Small intestine (tissue), 7 donors: ENCODE results near the gene NRG2. TPM values are rescaled to one million over a fixed set of nuclear protein-coding genes. Genes with fewer than 3 reads are reported as not detected.

Source experiments
- DNase-seq, 2 donors: peaks; one replicate each; pipeline versions ENCODE4 v3.0.0 to v3.0.0-alpha.2; 2013
- FAIRE-seq: peaks from 2 replicates; lab custom pipeline; 2012; peaks lifted over from hg19 to GRCh38; lab: Jason Lieb, UNC
- H3K27ac ChIP-seq, 3 donors: one replicate each; pipeline ENCODE4 v1.5.1; 2013; ENCODE audit warnings: low read length in 2 of 3, mild to moderate bottlenecking in 2 of 3, control low read depth in 1 of 3, inconsistent platforms in 1 of 3, low read depth in 1 of 3, moderate library complexity in 1 of 3
- H3K27me3 ChIP-seq, 3 donors: one replicate each; pipeline ENCODE4 v1.6.1; 2013; ENCODE audit warnings: low read length in 3 of 3, inconsistent platforms in 1 of 3; ENCODE audit not compliant: control insufficient read depth in 3 of 3, insufficient read depth in 3 of 3
- H3K36me3 ChIP-seq, 3 donors: one replicate each; pipeline ENCODE4 v1.6.1; 2013; ENCODE audit warnings: low read length in 3 of 3, inconsistent platforms in 1 of 3, low read depth in 1 of 3, mild to moderate bottlenecking in 1 of 3, moderate library complexity in 1 of 3; ENCODE audit not compliant: control insufficient read depth in 3 of 3, insufficient read depth in 2 of 3
- H3K4me1 ChIP-seq, 3 donors: one replicate each; pipeline ENCODE4 v1.6.1; 2013; ENCODE audit warnings: low read length in 2 of 3, inconsistent platforms in 1 of 3, low read depth in 1 of 3, mild to moderate bottlenecking in 1 of 3, moderate library complexity in 1 of 3; ENCODE audit not compliant: control insufficient read depth in 3 of 3, insufficient read depth in 2 of 3
- H3K4me3 ChIP-seq, 3 donors: one replicate each; pipeline ENCODE4 v1.5.1; 2013; ENCODE audit warnings: low read length in 3 of 3, control low read depth in 1 of 3, inconsistent platforms in 1 of 3, low read depth in 1 of 3, mild to moderate bottlenecking in 1 of 3, moderate library complexity in 1 of 3
- H3K9me3 ChIP-seq, 2 donors: one replicate each; pipeline ENCODE4 v1.6.1; 2013; ENCODE audit warnings: low read depth in 1 of 2, low read length in 1 of 2; ENCODE audit not compliant: control insufficient read depth in 2 of 2, insufficient read depth in 1 of 2
- WGBS, 3 donors: extraction: QIAGEN DNeasy Blood & Tissue Kit; methylation state at CpG; one replicate each; pipeline ENCODE4 v1.1.7; 2013; 5-methylcytosine and 5-hydroxymethylcytosine counted together
- polyA plus RNA-seq, 4 donors: library from polyadenylated mRNA; stranded (reverse) in 3 of 4; unstranded in 1 of 4; fragments of 200-250 nt in 3 of 4; fragments of 120-200 nt in 1 of 4; gene quantifications; one replicate each; pipeline versions ENCODE4 v1.2.1 to v1.2.3, GENCODE V29; 2013
- donor health status: healthy with polysubstance abuse.
- donor health status: control.
- donor health status: control.
- donor health status: Bipolar disorder and iron deficiency.
- donor health status: healthy.

NRG2 gene
- polyA plus RNA-seq, 4 donors: 0.19 to 0.55 TPM; not detected in 2

GRCh38 chr5:139825690-139826089 is 217.4 kb downstream of the NRG2 start:
- Histone ChIP-seq H3K4me3 (no peak overlapping the region), H3K4me1 (no peaks in the 10 kb centered on the region), H3K27ac (no peak overlapping the region), H3K9me3 (no peaks in the 10 kb centered on the region), H3K27me3 (no peaks in the 10 kb centered on the region), H3K36me3 (no peaks in the 10 kb centered on the region)
- DNase-seq (no peak), FAIRE-seq (no peak)
- WGBS, 3 donors: 79 to 81% (median 81%) methylated on average over 7 of the region's 7 CpGs

DNA sequence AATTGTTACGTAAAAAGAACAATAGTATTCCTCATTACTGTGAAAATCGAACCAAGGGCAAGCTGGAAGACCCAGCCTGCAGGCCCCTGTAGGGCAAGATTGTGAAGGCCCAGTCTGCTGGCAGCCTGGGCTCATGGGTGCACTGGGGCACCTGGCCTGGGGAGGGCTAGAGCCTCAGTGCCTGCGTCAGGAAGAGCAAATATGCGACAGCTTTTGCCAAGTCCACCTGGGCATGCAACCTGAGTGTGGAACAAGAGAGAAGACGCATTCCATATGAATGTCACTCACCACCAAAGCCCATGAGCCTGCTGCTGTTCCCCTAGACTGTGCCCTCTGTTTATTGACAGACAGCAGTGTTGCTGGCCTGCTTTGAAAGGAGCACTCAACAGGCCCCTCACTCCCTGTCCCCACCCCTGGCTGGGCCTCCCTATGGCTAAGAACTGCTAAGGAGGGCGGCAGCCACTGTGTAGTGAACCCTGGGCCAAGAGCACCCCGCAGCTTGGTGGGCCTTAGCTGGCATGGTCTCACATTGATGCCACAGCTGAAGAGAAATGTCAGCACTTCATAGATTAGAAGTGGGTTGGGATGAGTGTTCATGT is 219.2 kb downstream of the NRG2 start:
- H3K27ac ChIP-seq: no peak overlapping the region
- no peak overlapping the region for H3K4me3 ChIP-seq
- DNase-seq (no peak), FAIRE-seq (no peak)
- peaks cover 0 to 2% (median 0%) of the 10 kb centered on the region in 3 donors for H3K27me3 ChIP-seq
- WGBS, 3 donors: 87 to 90% (median 89%) methylated on average over 7 of the region's 7 CpGs
- no peaks in the 10 kb centered on the region for H3K9me3 ChIP-seq
- no peaks in the 10 kb centered on the region for H3K36me3 ChIP-seq
- H3K4me1 ChIP-seq: no peaks in the 10 kb centered on the region

DNA sequence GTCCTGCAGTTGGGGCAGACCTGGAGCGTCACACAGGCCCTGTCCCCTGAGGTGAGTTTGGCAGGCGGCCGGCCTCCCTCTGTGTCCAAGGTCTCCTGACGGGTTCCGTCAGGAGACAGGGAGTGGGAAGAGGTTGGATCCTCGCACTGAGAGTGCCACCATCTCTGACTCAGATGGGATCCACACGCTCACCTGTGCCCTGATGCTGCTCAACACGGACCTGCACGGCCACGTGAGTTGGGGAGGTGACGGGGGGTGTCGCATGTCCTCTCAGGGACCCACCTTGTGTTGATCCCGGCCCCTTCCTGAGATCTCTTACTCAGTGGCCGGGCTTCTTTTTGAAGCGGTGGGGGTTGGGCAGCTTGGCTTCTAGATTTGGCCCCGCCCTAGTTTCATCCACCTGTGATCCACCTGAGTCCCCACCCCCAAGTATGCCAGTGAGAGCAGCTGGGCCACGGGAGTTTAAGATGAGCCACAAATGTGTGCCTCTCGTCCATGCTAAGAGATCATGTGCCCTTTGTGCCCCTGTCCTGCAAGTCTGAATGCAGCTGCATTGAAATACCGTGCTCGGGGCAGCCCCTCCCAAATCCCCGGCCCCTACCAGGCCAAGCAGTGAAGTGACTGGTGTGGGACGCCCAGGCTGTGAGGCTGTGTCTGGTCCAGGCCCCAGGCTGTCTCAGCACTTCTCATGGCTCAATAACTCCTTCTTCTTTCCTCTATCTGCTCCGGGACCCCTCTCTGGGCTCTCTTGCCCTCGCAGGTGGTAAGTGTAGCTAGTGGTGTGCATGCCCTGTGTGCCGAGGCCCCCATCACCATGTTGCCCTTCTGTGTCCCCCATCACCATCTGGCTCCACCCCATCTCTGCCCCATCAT is 220.3 kb downstream of the NRG2 start:
- H3K4me3 ChIP-seq: no peak overlapping the region
- H3K27me3 ChIP-seq: peaks cover 0 to 2% (median 0%) of the 10 kb centered on the region in 3 donors
- no peaks in the 10 kb centered on the region for H3K36me3 ChIP-seq
- H3K4me1 ChIP-seq: no peaks in the 10 kb centered on the region
- WGBS, 3 donors: 74 to 83% (median 81%) methylated on average over 24 to 25 of the region's 25 CpGs
- H3K27ac ChIP-seq: no peak overlapping the region
- H3K9me3 ChIP-seq: no peaks in the 10 kb centered on the region
- no peak for DNase-seq
- no peak for FAIRE-seq

DNA sequence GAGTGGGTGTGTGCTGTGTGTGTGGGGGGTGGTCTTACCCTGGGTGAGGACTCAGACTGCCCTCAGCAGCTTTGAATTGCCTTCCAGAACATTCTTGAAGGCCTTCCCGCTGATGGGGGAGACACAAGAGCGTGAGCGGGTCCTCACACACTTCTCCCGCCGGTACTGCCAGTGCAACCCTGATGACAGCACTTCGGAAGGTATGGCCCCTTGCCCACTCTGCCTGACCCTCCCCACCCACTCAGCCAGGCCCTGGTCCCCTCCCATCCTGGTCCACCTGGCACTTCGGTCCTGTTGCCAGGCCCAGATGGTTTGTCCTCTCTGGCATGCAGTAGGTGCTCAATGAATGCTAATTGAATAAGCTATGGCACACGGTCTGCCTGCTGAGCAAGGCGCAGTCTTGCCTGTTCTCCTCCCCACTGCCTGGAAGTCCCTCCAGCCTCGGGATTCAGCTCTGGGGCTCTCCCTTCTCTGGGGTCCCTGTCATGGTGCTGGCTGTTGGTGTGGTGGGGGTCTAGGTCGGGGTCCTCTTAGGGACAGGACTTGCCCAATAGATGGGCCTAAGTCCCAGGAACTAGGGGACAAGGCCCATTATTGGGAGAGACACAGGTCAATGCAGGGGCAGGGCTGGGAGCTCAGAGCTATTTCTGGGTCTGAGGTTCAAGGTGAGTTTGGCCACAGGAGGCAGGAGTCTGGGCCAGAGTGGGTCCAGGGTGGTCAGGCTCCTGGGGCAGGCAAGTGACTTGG is 221.1 kb downstream of the NRG2 start:
- WGBS, 3 donors: 85 to 89% (median 88%) methylated on average over 11 of the region's 11 CpGs
- FAIRE-seq (no peak), DNase-seq (no peak)
- Histone ChIP-seq H3K4me3 (no peak overlapping the region), H3K4me1 (no peaks in the 10 kb centered on the region), H3K9me3 (no peaks in the 10 kb centered on the region), H3K27ac (no peak overlapping the region), H3K27me3 (peaks cover 0 to 2% (median 0%) of the 10 kb centered on the region in 3 donors), H3K36me3 (no peaks in the 10 kb centered on the region)

DNA sequence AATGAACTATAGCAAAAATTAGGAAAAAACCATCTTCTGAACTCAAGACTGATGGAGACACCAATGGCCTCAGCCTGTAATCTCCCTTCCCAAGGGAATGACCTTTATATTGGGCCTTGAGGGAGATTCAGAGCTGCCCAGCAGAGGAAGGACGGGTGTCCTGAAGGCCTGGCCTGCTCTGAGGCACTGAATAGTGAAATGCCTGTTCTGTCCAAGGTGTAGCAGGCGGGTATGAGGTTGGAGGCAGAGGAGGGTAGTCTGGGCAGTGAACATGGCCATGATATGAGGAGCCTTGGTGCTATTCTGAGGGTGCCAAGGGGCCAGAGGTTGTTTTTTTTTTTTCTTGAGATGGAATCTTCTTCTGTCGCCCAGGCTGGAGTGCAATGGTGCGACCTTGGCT is 222.5 kb downstream of the NRG2 start:
- no peaks in the 10 kb centered on the region for H3K36me3 ChIP-seq
- no peak for DNase-seq
- peaks cover 0 to 2% (median 0%) of the 10 kb centered on the region in 3 donors for H3K27me3 ChIP-seq
- no peaks in the 10 kb centered on the region for H3K9me3 ChIP-seq
- H3K27ac ChIP-seq: no peak overlapping the region
- no peak for FAIRE-seq
- H3K4me1 ChIP-seq: no peaks in the 10 kb centered on the region
- WGBS, 3 donors: 77 to 88% (median 84%) methylated on average over 3 to 4 of the region's 4 CpGs
- no peak overlapping the region for H3K4me3 ChIP-seq

- 60 to 64% (median 63%) methylated on average over 7 of the region's 7 CpGs for WGBS, 3 donors
- Histone ChIP-seq H3K4me1 (no peaks in the 10 kb centered on the region), H3K9me3 (no peaks in the 10 kb centered on the region), H3K4me3 (no peak overlapping the region), H3K27me3 (peaks cover 0 to 2% (median 0%) of the 10 kb centered on the region in 3 donors), H3K36me3 (no peaks in the 10 kb centered on the region), H3K27ac (no peak overlapping the region)
- DNase-seq (no peak), FAIRE-seq (no peak)
Measured at GRCh38 chr5:139820130-139820529, 223.0 kb downstream of the NRG2 start.

- Histone ChIP-seq H3K27ac (no peak overlapping the region), H3K4me3 (no peak overlapping the region), H3K4me1 (no peaks in the 10 kb centered on the region), H3K27me3 (peaks cover 0 to 2% (median 0%) of the 10 kb centered on the region in 3 donors), H3K9me3 (no peaks in the 10 kb centered on the region), H3K36me3 (no peaks in the 10 kb centered on the region)
- 57 to 80% (median 75%) methylated on average over 3 of the region's 3 CpGs for WGBS, 3 donors
- DNase-seq (no peak), FAIRE-seq (no peak)
Measured at GRCh38 chr5:139817970-139818369, 225.1 kb downstream of the NRG2 start.

- 81 to 88% (median 81%) methylated on average over 8 of the region's 8 CpGs for WGBS, 3 donors
- DNase-seq (no peak), FAIRE-seq (no peak)
- H3K27ac ChIP-seq: no peak overlapping the region
- H3K4me3 ChIP-seq: no peak overlapping the region
- no peaks in the 10 kb centered on the region for H3K4me1 ChIP-seq
- no peaks in the 10 kb centered on the region for H3K36me3 ChIP-seq
- H3K9me3 ChIP-seq: no peaks in the 10 kb centered on the region
- H3K27me3 ChIP-seq: peaks cover 0 to 2% (median 0%) of the 10 kb centered on the region in 3 donors
Measured at GRCh38 chr5:139817362-139817761, 225.7 kb downstream of the NRG2 start.
